Neuron (in vitro differentiated cells): ENCODE data around the gene SSR1.

Source experiments
- H2AFZ ChIP-seq: one replicate; pipeline ENCODE4 v1.6.1; 2013; ENCODE audit warnings: low read depth, mild to moderate bottlenecking, inconsistent platforms, low read length, moderate library complexity
- H3K27me3 ChIP-seq: one replicate; pipeline ENCODE4 v1.6.1; 2013; ENCODE audit warnings: low read length; ENCODE audit not compliant: insufficient read depth
- H3K36me3 ChIP-seq: one replicate; pipeline ENCODE4 v1.6.1; 2013; ENCODE audit warnings: low read length; ENCODE audit not compliant: insufficient read depth
- H3K4me1 ChIP-seq: one replicate; pipeline ENCODE4 v1.6.1; 2013; ENCODE audit warnings: low read length; ENCODE audit not compliant: insufficient read depth
- H3K4me3 ChIP-seq: 2 replicates; pipeline ENCODE4 v1.5.1; 2013; ENCODE audit warnings: mild to moderate bottlenecking, low read length, moderate library complexity
- H3K9me3 ChIP-seq: one replicate; pipeline ENCODE4 v1.6.1; 2013; ENCODE audit warnings: low read length

Gene SSR1

DNA sequence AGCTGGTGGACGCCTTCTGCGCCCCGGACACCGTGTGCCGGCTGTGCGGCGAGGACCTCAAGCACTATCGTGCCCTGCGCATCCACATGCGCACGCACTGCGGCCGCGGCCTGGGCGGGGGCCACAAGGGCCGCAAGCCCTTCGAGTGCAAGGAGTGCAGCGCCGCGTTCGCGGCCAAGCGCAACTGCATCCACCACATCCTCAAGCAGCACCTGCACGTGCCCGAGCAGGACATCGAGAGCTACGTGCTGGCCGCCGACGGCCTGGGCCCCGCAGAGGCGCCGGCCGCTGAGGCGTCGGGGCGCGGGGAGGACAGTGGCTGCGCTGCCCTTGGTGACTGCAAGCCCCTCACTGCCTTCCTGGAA lies 82.7 kb downstream of the SSR1 start:
- no peaks in the 10 kb centered on the region for H3K9me3 ChIP-seq
- no peak overlapping the region for H2AFZ ChIP-seq
- no peaks in the 10 kb centered on the region for H3K4me1 ChIP-seq
- H3K27me3 ChIP-seq: no peaks in the 10 kb centered on the region
- H3K36me3 ChIP-seq: peaks cover 65% of the 10 kb centered on the region
- no peak overlapping the region for H3K4me3 ChIP-seq

DNA sequence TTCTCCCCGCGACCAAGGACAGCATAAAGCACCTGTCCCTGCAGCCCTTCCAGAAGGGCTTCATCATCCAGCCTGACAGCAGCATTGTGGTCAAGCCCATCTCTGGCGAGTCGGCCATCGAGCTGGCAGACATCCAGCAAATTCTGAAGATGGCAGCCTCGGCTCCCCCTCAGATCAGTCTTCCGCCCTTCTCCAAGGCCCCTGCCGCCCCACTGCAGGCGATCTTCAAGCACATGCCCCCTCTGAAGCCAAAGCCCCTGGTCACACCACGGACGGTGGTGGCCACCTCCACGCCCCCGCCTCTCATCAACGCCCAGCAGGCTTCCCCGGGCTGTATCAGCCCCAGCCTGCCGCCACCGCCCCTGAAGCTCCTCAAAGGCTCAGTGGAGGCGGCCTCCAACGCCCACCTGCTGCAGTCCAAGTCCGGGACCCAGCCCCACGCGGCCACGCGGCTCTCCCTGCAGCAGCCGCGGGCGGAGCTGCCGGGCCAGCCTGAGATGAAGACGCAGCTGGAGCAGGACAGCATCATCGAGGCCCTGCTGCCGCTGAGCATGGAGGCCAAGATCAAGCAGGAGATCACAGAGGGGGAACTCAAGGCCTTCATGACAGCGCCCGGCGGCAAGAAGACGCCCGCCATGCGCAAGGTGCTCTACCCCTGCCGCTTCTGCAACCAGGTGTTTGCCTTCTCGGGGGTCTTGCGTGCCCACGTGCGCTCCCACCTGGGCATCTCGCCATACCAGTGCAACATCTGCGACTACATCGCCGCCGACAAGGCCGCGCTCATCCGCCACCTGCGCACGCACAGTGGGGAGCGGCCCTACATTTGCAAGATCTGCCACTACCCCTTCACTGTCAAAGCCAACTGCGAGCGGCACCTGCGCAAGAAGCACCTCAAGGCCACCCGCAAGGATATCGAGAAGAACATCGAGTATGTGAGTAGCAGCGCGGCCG lies 83.3 kb downstream of the SSR1 start:
- H3K4me3 ChIP-seq: no peak overlapping the region
- no peaks in the 10 kb centered on the region for H3K4me1 ChIP-seq
- H3K36me3 ChIP-seq: peaks cover 61% of the 10 kb centered on the region
- no peaks in the 10 kb centered on the region for H3K27me3 ChIP-seq
- H3K9me3 ChIP-seq: no peaks in the 10 kb centered on the region
- no peak overlapping the region for H2AFZ ChIP-seq

DNA sequence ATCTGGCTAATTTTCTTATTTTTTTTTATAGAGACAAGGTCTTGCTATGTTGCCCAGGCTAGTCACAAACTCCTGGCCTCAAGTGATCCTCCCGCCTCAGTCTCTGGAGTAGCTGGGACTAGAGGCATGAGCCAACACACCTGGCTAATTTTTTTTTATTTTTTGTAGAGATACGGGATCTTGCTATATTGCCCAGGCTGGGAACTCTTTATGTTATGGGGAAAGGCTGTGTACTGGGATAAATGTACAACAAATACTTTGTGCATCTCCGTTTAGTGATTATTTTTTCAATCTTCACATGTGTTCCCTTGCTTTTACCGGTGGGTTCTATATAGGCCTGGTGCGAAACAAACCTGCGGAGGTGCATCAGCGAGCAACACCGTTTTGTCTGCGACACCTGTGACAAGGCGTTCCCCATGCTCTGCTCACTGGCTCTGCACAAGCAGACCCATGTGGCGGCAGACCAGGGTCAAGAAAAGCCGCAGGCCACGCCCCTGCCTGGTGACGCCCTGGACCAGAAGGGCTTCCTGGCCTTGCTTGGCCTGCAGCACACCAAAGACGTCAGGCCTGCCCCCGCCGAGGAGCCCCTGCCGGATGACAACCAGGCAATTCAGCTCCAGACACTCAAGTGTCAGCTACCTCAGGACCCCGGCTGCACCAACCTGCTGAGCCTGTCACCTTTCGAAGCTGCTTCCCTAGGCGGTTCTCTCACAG lies 84.2 kb downstream of the SSR1 start:
- Histone ChIP-seq H3K9me3 (no peaks in the 10 kb centered on the region), H3K4me3 (no peak overlapping the region), H3K36me3 (peaks cover 61% of the 10 kb centered on the region), H3K4me1 (no peaks in the 10 kb centered on the region), H2AFZ (no peak overlapping the region), H3K27me3 (no peaks in the 10 kb centered on the region)

DNA sequence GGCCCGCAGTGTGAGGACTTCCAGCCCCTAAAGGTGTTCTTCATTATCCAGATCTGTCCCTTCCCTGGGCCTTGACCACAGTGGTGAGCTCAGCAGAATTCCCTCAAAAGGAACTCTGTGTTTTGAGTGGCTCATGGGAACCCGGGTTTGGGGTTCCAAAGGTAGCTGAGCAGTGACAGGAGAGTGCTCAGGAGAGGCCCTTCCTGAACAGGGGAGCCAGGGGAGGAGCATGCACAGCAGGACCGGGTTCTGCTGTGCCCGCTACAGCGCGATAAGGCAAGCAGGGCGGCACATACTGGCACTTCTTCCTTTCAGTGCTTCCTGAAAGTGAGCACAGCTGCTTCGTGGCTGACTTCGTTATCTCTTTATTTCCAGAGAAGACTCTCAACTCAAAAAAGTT lies 88.3 kb downstream of the SSR1 start:
- H3K4me1 ChIP-seq: no peaks in the 10 kb centered on the region
- peaks cover 36% of the 10 kb centered on the region for H3K36me3 ChIP-seq
- no peak overlapping the region for H2AFZ ChIP-seq
- H3K27me3 ChIP-seq: no peaks in the 10 kb centered on the region
- no peaks in the 10 kb centered on the region for H3K9me3 ChIP-seq
- no peak overlapping the region for H3K4me3 ChIP-seq

DNA sequence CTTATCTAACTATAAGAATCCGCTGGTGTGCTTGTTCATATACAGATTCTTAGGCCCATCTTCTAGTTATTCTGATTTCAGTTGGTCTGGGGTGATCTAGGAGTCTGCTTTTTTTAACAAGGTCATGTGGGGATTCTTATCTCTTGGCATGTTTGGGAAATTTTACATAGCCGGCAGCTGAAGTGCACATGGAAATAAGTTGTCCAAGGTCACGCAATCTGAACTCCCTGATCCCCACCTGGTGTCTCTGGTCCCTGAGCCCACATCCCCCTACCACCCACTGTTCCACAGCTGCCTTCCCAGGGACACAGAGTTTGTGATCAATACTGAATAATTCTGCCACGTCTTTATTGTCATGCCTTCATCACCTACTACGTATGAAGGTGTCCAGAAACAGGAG lies 90.8 kb downstream of the SSR1 start:
- H3K27me3 ChIP-seq: no peaks in the 10 kb centered on the region
- H3K4me1 ChIP-seq: peaks cover 3% of the 10 kb centered on the region
- H3K9me3 ChIP-seq: no peaks in the 10 kb centered on the region
- peaks cover 28% of the 10 kb centered on the region for H3K36me3 ChIP-seq
- no peak overlapping the region for H2AFZ ChIP-seq
- H3K4me3 ChIP-seq: no peak overlapping the region

DNA sequence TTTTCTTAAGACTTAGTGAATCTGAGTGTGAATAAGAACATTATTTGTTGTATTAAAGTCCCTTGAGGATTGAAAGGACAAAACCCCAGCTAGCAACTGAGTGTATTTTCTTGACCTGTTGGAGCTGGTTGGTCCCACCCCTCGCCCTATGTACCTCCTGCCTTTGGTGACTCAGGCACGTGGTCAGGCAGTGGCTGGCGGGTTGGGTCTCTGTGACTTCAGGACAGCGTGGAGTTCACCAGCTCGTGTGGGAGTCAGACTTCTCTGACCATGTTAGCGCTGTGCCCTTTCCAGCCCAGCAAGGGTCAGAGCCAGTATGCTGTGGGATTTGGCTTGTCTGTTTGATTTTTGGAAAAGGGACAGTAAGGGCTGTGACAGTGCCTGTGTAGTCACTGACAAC lies 93.7 kb downstream of the SSR1 start:
- Histone ChIP-seq H3K27me3 (no peaks in the 10 kb centered on the region), H3K36me3 (peaks cover 22% of the 10 kb centered on the region), H3K9me3 (no peaks in the 10 kb centered on the region), H3K4me3 (no peak overlapping the region), H3K4me1 (peaks cover 8% of the 10 kb centered on the region), H2AFZ (no peak overlapping the region)

DNA sequence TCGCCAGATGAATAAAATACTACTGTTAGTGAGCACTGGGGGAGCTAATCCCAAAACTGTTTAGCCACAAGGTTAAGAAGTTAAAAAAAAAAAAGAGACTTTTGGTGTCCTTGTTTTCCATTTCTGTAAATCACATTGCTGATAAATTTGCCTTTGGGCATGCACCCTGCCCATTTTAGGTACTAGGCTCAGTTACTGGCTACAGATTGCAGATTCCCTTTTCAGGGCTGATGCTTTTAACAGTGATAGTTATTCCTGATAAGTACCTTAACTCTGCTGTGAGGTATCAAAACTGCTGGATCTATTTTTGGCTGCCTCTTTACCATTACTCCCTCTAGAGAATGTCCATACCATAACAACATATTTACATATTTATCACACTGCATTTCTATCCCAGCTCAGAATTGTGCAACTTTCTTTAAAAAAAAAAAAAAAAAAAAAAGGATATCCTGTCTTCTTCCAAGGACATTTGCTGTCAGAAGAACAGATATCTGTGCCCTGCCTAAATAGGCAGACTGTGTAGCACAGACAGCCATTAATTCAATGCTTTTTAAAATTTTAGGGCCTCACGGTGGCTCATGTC lies 94.5 kb downstream of the SSR1 start:
- Histone ChIP-seq H3K9me3 (no peaks in the 10 kb centered on the region), H2AFZ (no peak overlapping the region), H3K36me3 (peaks cover 27% of the 10 kb centered on the region), H3K4me1 (peaks cover 8% of the 10 kb centered on the region), H3K4me3 (no peak overlapping the region), H3K27me3 (no peaks in the 10 kb centered on the region)
